Chondrocyte (in vitro differentiated cells): Measurements from ENCODE around the gene ARFGAP1. TPM values are rescaled to one million over a fixed set of nuclear protein-coding genes. Genes with fewer than 3 reads are reported as not detected.
A peak's percentile ranks its signal among the peaks of the same experiment; 100 is the strongest.

ENCODE experiments used
- DNase-seq: peaks from one replicate; pipeline ENCODE4 v3.0.0; 2021; ENCODE audit warnings: mixed read lengths, low spot score
- H3K27ac Mint-ChIP-seq: one replicate; pipeline ENCODE4 v1.8.0; 2021; ENCODE audit warnings: mild to moderate bottlenecking, moderate library complexity, mixed read lengths; ENCODE audit not compliant: unreplicated experiment
- H3K27me3 Mint-ChIP-seq: 2 replicates; pipeline ENCODE4 v1.8.0; 2021; ENCODE audit warnings: low read depth, mixed read lengths
- H3K36me3 Mint-ChIP-seq: 2 replicates; pipeline ENCODE4 v1.8.0; 2021; ENCODE audit warnings: low read depth, mixed read lengths
- H3K4me1 Mint-ChIP-seq: 2 replicates; pipeline ENCODE4 v1.8.0; 2021; ENCODE audit warnings: low read depth, mild to moderate bottlenecking, mixed read lengths
- H3K4me3 Mint-ChIP-seq: one replicate; pipeline ENCODE4 v1.8.0; 2021; ENCODE audit warnings: mild to moderate bottlenecking, moderate library complexity, mixed read lengths; ENCODE audit not compliant: unreplicated experiment
- H3K9me3 Mint-ChIP-seq: 2 replicates; pipeline ENCODE4 v1.8.0; 2021; ENCODE audit warnings: low read depth, mixed read lengths
- microRNA-seq: library from miRNA; unstranded; fragments of <30 nt; microRNA quantifications from one replicate; pipeline ENCODE4 v1.2.0, GENCODE V29; 2020; ENCODE audit warnings: borderline number of aligned reads
- total RNA-seq: library from RNA; stranded (reverse); gene quantifications from 3 replicates; pipeline ENCODE4 v1.2.1, GENCODE V29; 2021
- TF ChIP-seq, protein P1 (sequence below): fragments of 200-600 bp; sonication (generic); IDR thresholded peaks from 2 replicates; pipeline ENCODE4 v1.5.0; 2021; ENCODE audit warnings: antibody characterized with exemption, mild to moderate bottlenecking, moderate library complexity

Gene ARFGAP1
- total RNA-seq, 1 donor from 2014 or later = 117 TPM

DNA sequence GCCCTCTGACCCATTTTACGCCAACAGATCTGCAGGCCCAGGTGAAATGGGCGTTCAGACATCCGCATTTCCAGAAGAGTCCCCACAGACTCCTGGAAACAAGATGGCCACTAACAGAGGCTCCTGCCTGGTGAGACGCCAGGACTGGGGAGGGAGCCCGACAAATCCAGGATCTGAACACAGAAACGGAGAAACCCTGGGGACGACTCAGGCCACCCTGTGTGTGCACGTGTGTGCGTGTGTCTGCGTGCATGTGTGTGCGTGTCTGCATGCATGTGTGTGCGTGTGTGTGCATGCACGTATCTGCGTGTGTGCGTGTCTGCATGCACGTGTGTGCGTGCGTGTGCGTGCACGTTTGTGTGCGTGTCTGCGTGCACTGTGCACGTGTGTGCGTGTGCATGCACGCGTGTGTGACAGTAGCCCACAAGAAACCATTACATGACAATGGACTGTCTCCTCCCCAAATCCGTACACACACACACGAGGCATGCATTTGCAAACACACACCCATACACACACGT is 63.7 kb downstream of the ARFGAP1 start:
- Mint-ChIP-seq H3K27ac (no peak overlapping the region), H3K27me3 (peaks cover 25% of the 10 kb centered on the region)

DNA sequence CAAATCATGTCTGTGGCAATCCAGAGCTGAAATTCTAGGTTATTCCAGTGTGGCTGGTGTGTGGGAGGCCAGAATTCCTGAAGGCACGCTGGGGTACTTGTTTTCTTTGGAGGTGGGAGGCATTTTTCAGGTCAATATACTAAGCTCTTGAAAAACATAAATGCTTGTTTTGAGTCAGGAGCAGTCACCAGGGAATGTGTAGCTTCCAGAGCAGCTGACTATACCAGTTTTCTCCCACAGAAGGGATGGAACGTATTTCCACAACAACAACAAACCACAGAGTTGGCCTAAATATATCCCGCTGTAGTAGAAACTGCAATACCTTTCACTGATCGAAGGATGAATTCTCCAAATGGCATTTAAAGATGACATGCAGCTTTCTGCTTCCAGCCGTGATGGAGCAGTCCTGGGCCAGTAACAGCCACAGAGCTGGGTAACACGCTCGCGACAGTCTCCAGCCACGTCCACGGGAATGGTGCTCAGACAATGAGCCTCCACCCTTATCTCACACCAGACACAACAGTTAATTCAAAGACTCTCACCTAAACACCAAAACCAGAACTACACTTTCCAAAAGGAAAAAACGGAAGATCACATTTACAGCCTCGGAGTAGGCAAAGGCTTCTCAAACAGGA is 65.3 kb downstream of the ARFGAP1 start:
- H3K27ac Mint-ChIP-seq = peak overlapping the region; percentile 15
- peaks cover 34% of the 10 kb centered on the region for H3K27me3 Mint-ChIP-seq
- H3K4me3 Mint-ChIP-seq = no peak overlapping the region
- TF ChIP-seq, protein P1, sequence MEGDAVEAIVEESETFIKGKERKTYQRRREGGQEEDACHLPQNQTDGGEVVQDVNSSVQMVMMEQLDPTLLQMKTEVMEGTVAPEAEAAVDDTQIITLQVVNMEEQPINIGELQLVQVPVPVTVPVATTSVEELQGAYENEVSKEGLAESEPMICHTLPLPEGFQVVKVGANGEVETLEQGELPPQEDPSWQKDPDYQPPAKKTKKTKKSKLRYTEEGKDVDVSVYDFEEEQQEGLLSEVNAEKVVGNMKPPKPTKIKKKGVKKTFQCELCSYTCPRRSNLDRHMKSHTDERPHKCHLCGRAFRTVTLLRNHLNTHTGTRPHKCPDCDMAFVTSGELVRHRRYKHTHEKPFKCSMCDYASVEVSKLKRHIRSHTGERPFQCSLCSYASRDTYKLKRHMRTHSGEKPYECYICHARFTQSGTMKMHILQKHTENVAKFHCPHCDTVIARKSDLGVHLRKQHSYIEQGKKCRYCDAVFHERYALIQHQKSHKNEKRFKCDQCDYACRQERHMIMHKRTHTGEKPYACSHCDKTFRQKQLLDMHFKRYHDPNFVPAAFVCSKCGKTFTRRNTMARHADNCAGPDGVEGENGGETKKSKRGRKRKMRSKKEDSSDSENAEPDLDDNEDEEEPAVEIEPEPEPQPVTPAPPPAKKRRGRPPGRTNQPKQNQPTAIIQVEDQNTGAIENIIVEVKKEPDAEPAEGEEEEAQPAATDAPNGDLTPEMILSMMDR = no peak
- no peaks in the 10 kb centered on the region for H3K9me3 Mint-ChIP-seq
- H3K36me3 Mint-ChIP-seq = peaks cover 2% of the 10 kb centered on the region
- no peak for DNase-seq
- H3K4me1 Mint-ChIP-seq = peaks cover 33% of the 10 kb centered on the region

More for the DNA sequence above, 63.7 kb downstream of the ARFGAP1 start:
- Mint-ChIP-seq H3K4me1 (peaks cover 33% of the 10 kb centered on the region), H3K4me3 (no peak overlapping the region), H3K36me3 (no peaks in the 10 kb centered on the region), H3K9me3 (peaks cover 8% of the 10 kb centered on the region)
- TF ChIP-seq, protein P1 = no peak
- DNase-seq = no peak

Small RNA genes within 50 kb of the gene (microRNA-seq; reads per million reads assigned to microRNA genes)
- not detected for gene MIR3196
- not detected for gene MIR4326

Other genes starting within 250 kb of the ARFGAP1 start
- gene YTHDF1, start 56.7 kb upstream of the ARFGAP1 start, total RNA-seq = 39.1 to 43.6 TPM (median 41.3 TPM) in 3 replicates
- 0.50 to 0.51 TPM in 2 of 3 replicates, not detected in the other for gene BIRC7, start 36.9 kb upstream of the ARFGAP1 start, total RNA-seq
- gene NKAIN4, start 18.4 kb upstream of the ARFGAP1 start, total RNA-seq = 2.2 to 3.1 TPM (median 3.0 TPM) in 3 replicates
- gene COL20A1, start 20.4 kb downstream of the ARFGAP1 start, total RNA-seq = 0.21 TPM in 1 of 3 replicates, not detected in the others
- gene CHRNA4, start 88.5 kb downstream of the ARFGAP1 start, total RNA-seq = not detected in 3 replicates
- gene KCNQ2, start 199.8 kb downstream of the ARFGAP1 start, total RNA-seq = not detected in 3 replicates
- gene EEF1A2, start 226.3 kb downstream of the ARFGAP1 start, total RNA-seq = 0.34 to 6.5 TPM (median 5.5 TPM) in 3 replicates
- 245 to 268 TPM (median 261 TPM) in 3 replicates for gene PPDPF, start 248.0 kb downstream of the ARFGAP1 start, total RNA-seq